Neural cell (in vitro differentiated cells): ENCODE data around the gene CATSPERE.

ENCODE experiments used
- CTCF ChIP-seq: fragments of 450-650 bp; IDR thresholded peaks from 2 replicates; pipeline ENCODE4 v1.5.1; 2014; ENCODE audit warnings: antibody characterized with exemption, mild to moderate bottlenecking, moderate library complexity; ENCODE audit not compliant: poor library complexity, severe bottlenecking
- EP300 ChIP-seq: fragments of 450-650 bp; conservative IDR thresholded peaks from 2 replicates; pipeline ENCODE4 v1.6.1; 2014; ENCODE audit warnings: antibody characterized with exemption, mild to moderate bottlenecking, moderate library complexity; ENCODE audit not compliant: poor library complexity, severe bottlenecking
- POLR2AphosphoS5 ChIP-seq: IDR thresholded peaks from 2 replicates; pipeline ENCODE4 v1.6.1; 2012

GRCh38 chr1:244647819-244648218, 186.7 kb downstream of the CATSPERE start:
- TF ChIP-seq POLR2AphosphoS5 (no peak), CTCF (no peak), EP300 (no peak)
